Panc1 (cell line): ENCODE results near the gene GARRE1. TPM values are rescaled to one million over a fixed set of nuclear protein-coding genes. Genes with fewer than 3 reads are reported as not detected.
A peak's percentile ranks its signal among the peaks of the same experiment; 100 is the strongest.

ENCODE experiments used
- ATAC-seq: fragments of 200-7000 bp; cut with Tn5 transposase; 2 replicates; pipeline ENCODE4 v1.9.1; 2020; ENCODE audit warnings: mild to moderate bottlenecking, moderate library complexity
- BruUV-seq: library from RNA; stranded (reverse); fragments of 400-500 nt; replicated peaks from 2 replicates; lab custom pipeline; 2021; lab: Mats Ljungman, UMichigan
- CTCF ChIA-PET: fragments of 300-600 bp; sonication (Branson Sonifier 250); formaldehyde crosslinking; loops from one replicate; lab custom pipeline; 2022; ENCODE audit warnings: antibody characterized with exemption; lab: Charles Lee
- POLR2A ChIA-PET: fragments of 300-600 bp; sonication (Branson Sonifier 250); formaldehyde crosslinking; loops from one replicate; lab custom pipeline; 2022; ENCODE audit warnings: antibody characterized with exemption; lab: Charles Lee
- DNase-seq: peaks from one replicate; pipeline ENCODE4 v3.0.0-alpha.2; 2010; ENCODE audit warnings: low read depth, low spot score
- H3K27ac ChIP-seq: 2 replicates; pipeline ENCODE4 v1.5.1; 2011; ENCODE audit warnings: mild to moderate bottlenecking, low read length, inconsistent platforms
- H3K27me3 ChIP-seq: fragments of 200-500 bp; sonication (Bioruptor generic); 2 replicates; pipeline ENCODE4 v1.6.0; 2014; ENCODE audit warnings: low read length, inconsistent platforms; ENCODE audit not compliant: control insufficient read depth, insufficient read depth
- H3K36me3 ChIP-seq: fragments of 200-500 bp; sonication (Bioruptor generic); 2 replicates; pipeline ENCODE4 v1.5.1; 2014; ENCODE audit warnings: inconsistent platforms, mild to moderate bottlenecking, low read length, moderate library complexity; ENCODE audit not compliant: control insufficient read depth, insufficient read depth
- H3K4me1 ChIP-seq: 2 replicates; pipeline ENCODE4 v1.5.1; 2011; ENCODE audit warnings: inconsistent platforms, mild to moderate bottlenecking, low read length, moderate library complexity; ENCODE audit not compliant: control insufficient read depth, insufficient read depth
- H3K4me3 ChIP-seq, 2 experiments: 2 replicates each; pipeline ENCODE4 v1.5.1; 2011 to 2012; ENCODE audit warnings: low read depth in 2 of 2, low read length in 2 of 2, mild to moderate bottlenecking in 2 of 2, inconsistent platforms in 1 of 2, moderate library complexity in 1 of 2
- H3K9me3 ChIP-seq: fragments of 200-500 bp; sonication (Bioruptor generic); 2 replicates; pipeline ENCODE4 v1.5.1; 2014; ENCODE audit warnings: low read depth, mild to moderate bottlenecking, inconsistent platforms, low read length, moderate library complexity; ENCODE audit not compliant: control insufficient read depth, insufficient read depth
- CTCF ChIP-seq: fragments of 450-650 bp; IDR thresholded peaks from 2 replicates; pipeline ENCODE4 v1.5.1; 2017; ENCODE audit warnings: mild to moderate bottlenecking
- POLR2AphosphoS5 ChIP-seq: IDR thresholded peaks from 2 replicates; pipeline ENCODE4 v1.6.1; 2012; ENCODE audit warnings: mild to moderate bottlenecking, low read depth, low read length, moderate library complexity
- REST ChIP-seq, 2 experiments: IDR thresholded peaks; 2 replicates each; pipeline ENCODE4 v1.6.1; 2011 to 2012; ENCODE audit warnings: low read depth in 2 of 2, control low read depth in 1 of 2, low read length in 1 of 2, mild to moderate bottlenecking in 1 of 2, moderate library complexity in 1 of 2; ENCODE audit not compliant: insufficient read depth in 1 of 2
- SIN3A ChIP-seq: IDR thresholded peaks from 2 replicates; pipeline ENCODE4 v1.6.1; 2012; ENCODE audit warnings: low read depth, mild to moderate bottlenecking, low read length, moderate library complexity, borderline replicate concordance; ENCODE audit not compliant: insufficient read depth
- TCF7L2 ChIP-seq: IDR thresholded peaks from 2 replicates; pipeline ENCODE4 v1.6.1; 2011; ENCODE audit warnings: mild to moderate bottlenecking, low read depth, low read length, inconsistent platforms
- in situ Hi-C: cut with HindIII; loops from 2 replicates; pipeline ENCODE4 v1.10.0; 2016; ENCODE audit warnings: low sequenced_read_pairs, low pct_unique_long_range_greater_than_20kb
- intact Hi-C: fragments of 100-400 bp; cut with micrococcal nuclease; formaldehyde crosslinking; loops from one replicate; pipeline ENCODE4 v1.10.0; 2022; ENCODE audit not compliant: unreplicated experiment
- total RNA-seq: library from RNA; stranded (reverse); gene quantifications from one replicate; pipeline ENCODE4 v1.2.1, GENCODE V29; 2021; ENCODE audit not compliant: unreplicated experiment

GARRE1 gene
- total RNA-seq, 1 experiment from 2014 or later: 19.7 TPM

- Histone ChIP-seq H3K4me1 (peaks cover 26% of the 10 kb centered on the region), H3K27ac (peak overlapping the region; percentile 75), H3K4me3 (no peak overlapping the region), H3K27me3 (no peaks in the 10 kb centered on the region), H3K9me3 (no peaks in the 10 kb centered on the region), H3K36me3 (no peaks in the 10 kb centered on the region)
- TF ChIP-seq POLR2AphosphoS5 (no peak), SIN3A (no peak), REST (IDR thresholded peaks at IDR 0.05; ENCODE audit: insufficient read depth in 1 of 2, low read depth in 2 of 2, low read length in 1 of 2) (no peak), TCF7L2 (no peak), CTCF (no peak)
- POLR2A ChIA-PET: no interaction called here
- intact Hi-C loops (no loop called here), in situ Hi-C loops (no loop called here)
- no TSS peak for BruUV-seq
- ATAC-seq (no peak), DNase-seq (no peak)
- CTCF ChIA-PET: interaction anchor here (0.6 to 1.0 kb wide), 2 partner anchors 35 to 79 kb away, joined by 3 to 12 read pairs; no protein-coding TSS in a partner anchor
Observed at GRCh38 chr19:34269489-34269888, 15.1 kb downstream of the GARRE1 start.

- intact Hi-C loops: no loop called here
- no peak for DNase-seq
- in situ Hi-C loops: no loop called here
- Histone ChIP-seq H3K4me1 (peaks cover 22% of the 10 kb centered on the region), H3K9me3 (no peaks in the 10 kb centered on the region), H3K4me3 (peak overlapping the region in 1 of 2 experiments; percentile 16; a peak in 2 of 4 replicates), H3K36me3 (no peaks in the 10 kb centered on the region), H3K27me3 (no peaks in the 10 kb centered on the region), H3K27ac (peak overlapping the region; percentile 75)
- no TSS peak for BruUV-seq
- ChIA-PET CTCF (no interaction called here), POLR2A (no interaction called here)
- TF ChIP-seq CTCF: no peak
- no peak for TF ChIP-seq TCF7L2
- no peak for TF ChIP-seq REST (IDR thresholded peaks at IDR 0.05; ENCODE audit: insufficient read depth in 1 of 2, low read depth in 2 of 2, low read length in 1 of 2)
- no peak for TF ChIP-seq POLR2AphosphoS5
- no peak for TF ChIP-seq SIN3A
- peak; percentile 64 for ATAC-seq
Observed at GRCh38 chr19:34269968-34270621, 15.7 kb downstream of the GARRE1 start.
